ENCODE results near the gene CNN2.

Gene CNN2

DNA sequence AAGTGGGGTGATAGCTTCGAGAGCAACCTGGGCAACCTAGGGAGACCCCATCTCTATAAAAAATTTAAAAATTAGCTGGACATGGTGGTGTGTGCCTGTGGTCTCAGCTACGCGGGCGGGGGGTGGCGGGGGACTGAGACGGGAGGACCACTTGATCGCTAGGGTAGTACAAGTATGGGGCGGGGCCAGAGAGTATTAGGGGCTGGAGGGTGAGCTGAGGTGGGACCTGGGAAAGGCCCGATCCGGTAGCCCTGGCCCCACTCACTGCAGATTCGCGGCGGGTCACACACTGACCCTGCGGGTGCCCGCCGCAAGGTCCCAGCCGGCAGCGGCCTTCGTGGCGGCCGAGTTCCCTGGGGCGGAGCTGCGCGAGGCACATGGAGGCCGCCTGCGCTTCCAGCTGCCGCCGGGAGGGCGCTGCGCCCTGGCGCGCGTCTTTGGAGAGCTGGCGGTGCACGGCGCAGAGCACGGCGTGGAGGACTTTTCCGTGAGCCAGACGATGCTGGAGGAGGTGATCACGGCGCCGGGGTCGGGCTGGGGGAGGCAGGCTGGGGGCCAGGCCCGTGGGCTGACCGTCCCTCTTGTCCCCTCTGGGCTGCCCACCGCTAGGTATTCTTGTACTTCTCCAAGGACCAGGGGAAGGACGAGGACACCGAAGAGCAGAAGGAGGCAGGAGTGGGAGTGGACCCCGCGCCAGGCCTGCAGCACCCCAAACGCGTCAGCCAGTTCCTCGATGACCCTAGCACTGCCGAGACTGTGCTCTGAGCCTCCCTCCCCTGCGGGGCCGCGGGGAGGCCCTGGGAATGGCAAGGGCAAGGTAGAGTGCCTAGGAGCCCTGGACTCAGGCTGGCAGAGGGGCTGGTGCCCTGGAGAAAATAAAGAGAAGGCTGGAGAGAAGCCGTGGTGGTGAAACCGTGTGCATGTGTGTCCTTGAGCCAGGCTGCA lies 38.5 kb downstream of the CNN2 start:
- DNase-seq: peak in 8 of 56 donors; percentile 13 to 35 (median 22)

DNA sequence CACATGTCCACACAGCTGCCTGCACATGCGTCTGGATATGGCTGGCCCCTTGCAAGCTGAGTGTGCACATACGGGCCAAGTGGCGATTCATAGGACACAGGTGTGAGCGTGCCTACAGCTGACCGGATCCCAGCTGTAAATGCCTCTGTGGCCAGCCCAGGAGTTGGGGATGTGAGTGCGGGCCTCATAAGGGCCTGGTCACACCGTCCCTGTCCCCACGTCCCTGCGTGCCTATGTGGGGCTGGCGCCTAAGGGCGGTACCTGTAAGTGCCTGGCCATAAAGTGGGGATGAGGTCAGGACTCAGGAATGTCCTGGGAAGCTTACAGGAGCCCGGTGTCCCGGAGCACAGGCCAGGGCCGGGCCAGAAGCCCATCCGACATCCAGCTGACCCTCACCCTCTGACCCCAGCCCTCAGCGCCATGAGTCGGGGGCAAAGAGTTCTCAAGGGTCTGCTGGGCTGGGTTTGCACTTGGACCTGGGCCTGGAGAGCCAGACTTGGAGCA lies 39.2 kb downstream of the CNN2 start:
- no peak for DNase-seq

DNA sequence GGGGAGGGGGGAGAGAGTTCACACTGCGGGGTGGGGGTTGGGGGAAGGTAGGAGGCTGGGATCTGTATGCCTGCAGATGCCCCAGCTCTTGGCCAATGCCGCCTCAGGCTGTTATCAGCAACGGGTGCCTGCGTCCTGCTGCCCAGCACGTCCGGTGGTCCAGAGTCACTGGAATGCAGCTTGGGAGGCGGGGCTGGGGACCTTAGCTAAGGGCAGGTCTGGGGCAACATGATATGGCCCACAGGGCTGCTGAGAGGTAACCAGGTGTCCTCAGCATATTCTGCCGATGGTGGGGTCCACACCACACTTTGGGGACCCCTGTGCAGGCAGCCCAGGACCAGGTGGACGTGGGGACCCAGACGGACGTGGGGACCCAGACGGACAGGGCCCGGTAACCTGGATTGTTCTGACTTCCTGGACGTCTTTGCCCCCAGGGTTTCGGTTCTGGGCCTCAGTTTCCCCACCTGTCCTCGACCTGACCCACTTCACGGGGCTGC lies 39.9 kb downstream of the CNN2 start:
- no peak for DNase-seq

DNA sequence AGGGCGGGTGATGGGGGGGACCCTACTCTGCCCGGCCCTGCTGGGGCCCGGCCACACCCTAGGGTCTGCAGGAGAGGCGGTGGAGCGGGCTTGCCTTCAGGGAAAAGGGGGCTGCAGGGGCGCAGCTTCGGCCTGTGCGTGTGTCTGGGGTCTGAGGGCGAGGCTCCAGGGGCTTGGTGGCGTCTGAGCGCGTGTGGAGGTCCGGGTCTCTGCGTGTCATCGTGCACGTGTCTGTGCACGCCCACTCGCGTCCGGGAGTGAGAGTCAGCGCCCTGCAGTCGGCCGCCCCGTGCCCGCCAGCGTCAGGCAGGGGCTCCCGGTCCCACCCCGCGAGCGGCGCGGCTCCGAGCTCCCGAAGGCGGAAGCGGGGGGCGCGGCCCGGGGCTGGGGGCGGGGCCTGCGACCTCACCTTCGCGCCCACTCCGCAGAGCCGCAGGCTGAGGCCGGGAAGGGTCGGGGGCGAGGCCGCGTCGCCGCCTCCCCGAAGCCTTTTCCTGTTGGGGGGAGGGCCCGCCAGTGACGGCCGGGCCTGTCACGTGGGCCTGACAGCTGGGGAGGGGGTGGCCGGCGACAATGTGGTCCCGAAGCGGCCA lies 40.4 kb downstream of the CNN2 start, which contains the start of gene ARHGAP45:
TSS of gene ARHGAP45 (plus strand) at position 420 of the 593 bp plus-strand sequence. CDS start 239 bp downstream, outside the sequence.
- DNase-seq: no peak

DNA sequence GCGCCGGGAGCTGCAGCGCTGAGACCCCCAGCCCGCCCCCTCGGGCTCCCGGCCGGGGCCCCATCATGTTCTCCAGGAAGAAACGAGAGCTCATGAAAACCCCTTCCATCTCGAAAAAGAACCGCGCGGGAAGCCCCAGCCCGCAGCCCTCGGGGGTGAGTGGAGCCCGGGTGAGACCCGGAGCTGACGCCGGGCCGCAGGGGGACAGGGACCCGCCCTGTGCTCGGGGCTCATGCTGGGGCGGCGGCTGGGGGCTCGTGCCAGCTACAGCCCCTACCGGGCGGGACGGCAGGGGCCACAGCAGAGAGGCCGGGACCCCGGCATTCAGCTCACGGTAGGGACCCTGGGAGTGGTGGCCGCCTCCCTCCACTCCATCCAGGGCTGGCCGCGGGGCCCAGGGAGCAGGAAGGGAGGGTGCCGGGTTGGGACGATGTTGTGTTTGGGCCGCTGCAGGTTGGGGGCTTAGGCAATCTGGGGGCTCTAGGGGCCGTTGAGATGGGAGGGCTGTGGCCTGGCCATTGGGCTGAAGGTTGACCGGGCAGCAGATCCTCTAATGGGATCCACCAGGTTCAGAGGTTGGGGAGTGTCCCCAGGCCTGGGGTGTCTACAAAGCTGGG lies 41.0 kb downstream of the CNN2 start:
- DNase-seq: no peak

DNA sequence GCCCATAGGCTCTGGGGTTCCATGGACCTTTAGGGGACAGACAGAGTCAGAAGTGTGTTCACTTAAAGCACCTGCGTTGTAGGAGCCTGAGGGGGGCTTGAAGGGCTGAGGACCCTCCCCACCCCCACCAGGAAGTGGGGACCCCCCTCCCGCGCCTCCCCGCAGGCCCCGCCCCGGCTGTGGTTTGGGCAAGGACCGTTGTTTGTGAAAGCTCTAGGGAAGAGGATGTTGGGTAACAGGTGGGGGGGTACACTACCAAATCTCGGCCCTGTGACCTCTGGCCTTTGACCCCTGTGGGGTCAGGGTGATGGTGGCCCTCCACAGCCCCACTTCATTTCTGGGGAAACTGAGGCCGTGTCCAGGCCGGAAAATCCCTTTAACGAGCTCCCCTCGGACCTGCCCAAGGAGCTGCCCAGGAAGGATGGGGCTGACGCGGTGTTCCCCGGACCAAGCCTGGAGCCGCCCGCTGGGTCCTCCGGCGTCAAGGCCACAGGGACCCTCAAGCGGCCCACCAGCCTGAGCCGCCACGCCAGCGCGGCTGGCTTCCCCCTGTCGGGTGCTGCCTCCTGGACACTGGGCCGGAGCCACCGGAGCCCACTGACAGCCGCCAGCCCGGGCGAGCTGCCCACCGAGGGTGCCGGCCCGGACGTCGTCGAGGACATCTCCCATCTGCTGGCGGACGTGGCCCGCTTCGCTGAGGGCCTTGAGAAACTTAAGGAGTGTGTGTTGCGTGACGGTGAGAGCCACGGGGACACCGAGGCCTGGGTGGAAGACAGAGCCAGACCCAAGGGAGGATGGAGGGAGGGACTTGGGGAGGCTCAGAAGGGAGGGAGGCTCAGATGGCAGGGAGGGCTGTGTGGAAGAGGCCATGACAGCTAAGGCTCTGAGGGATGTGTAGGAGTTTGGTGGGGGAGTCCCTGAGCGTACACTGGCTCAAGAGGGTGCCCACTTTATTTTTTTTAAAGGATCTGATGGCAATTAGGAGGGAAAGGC lies 41.9 kb downstream of the CNN2 start:
- DNase-seq: peak in 4 of 56 donors; percentile 8 to 23 (median 16)

DNA sequence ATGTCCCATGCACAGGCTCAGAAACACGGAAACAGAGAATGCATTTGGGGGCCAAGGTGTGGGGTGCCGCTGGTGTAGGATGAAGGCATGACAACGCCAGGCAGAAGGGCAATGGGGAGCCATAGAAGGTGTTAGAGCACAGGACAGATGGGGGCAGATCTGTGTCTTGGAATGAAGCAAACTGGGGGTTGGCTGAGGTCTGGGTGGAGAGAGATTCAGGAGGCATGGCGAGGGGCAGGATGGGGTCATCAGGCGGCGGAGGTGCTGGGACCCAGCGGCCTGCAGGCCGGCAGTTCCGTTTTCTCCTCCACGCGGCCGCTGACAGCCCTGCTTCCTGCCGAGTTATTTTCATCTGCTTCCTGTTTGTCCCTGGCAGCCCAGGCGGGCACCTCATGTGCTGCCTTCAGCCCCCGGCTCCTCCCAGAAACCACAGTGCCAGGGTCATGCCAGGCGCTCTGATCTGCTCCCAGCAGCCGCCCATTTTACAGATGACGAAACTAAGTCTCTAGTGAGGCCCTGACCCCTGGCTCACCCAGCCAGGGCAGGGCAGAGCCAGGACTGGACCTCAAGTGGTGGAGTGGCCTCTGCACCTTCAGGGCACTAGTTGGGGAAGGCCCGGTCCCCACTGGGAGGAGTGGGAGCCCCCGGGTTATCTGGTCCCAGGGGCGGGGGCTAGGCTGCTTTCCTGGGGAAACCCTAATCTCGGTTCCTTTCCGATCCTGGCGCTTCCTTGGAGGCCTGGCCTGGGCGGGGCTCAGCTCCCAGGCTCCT lies 42.8 kb downstream of the CNN2 start:
- DNase-seq: peak in 22 of 56 donors; percentile 4 to 55 (median 24)

DNA sequence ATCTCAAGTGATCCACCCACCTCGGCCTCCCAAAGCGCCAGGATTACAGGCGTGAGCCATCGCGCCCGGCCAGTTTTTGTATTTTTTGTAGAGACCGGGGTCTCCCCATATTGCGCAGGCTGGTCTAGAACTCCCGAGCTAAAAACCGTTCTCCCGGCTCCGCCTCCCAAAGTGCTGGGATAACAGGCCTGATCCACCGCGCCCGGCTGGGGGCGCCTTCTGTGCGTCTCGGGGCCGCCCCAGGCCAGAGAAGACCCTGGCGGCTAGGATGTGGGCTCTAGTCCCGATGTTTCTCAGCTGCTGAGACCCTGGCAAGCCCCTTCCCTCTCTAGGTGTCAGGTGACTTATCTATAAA lies 44.1 kb downstream of the CNN2 start:
- DNase-seq: no peak

DNA sequence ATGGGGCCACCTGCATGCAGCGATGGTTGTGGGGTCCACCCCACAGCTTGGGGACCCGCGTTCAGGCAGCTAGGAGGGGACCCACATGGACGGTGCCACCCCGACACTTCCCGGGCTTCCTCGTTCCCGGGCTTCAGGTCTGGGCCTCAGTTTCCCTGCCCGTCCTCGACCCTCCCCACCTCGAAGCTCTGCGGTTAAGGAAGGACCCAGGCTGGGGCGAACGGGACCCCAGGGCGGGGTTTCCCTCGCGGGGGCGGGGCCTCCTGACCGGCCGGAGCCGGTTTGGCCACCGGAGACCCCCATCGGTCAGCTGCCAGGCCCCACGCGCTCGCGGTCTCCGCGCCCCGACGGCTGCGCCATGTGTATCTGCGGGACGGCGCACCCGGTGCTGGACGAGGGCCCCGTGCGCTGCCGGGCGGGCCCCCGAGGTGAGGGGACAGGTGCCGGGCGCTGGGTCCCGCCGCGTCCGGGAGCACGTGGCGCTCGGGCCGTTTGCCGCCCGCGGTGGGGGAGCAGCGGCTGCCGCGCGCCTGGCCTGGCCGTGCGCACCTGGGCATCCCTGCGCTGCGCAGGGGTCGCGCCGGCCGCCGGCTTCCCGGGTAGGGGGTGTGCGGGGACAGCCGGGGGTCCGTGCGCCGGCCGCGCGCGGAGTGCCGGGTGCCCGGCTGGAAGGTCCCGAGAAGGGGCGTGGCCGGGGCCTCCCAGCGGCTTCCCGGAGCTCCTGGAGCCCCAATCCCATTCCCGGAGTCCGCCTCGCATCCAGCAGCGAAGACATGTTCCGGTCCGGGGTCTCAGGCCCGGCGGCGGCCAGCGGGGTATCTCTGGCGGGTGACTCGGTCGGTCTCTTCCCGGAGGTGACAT lies 44.8 kb downstream of the CNN2 start:
- no peak for DNase-seq

DNA sequence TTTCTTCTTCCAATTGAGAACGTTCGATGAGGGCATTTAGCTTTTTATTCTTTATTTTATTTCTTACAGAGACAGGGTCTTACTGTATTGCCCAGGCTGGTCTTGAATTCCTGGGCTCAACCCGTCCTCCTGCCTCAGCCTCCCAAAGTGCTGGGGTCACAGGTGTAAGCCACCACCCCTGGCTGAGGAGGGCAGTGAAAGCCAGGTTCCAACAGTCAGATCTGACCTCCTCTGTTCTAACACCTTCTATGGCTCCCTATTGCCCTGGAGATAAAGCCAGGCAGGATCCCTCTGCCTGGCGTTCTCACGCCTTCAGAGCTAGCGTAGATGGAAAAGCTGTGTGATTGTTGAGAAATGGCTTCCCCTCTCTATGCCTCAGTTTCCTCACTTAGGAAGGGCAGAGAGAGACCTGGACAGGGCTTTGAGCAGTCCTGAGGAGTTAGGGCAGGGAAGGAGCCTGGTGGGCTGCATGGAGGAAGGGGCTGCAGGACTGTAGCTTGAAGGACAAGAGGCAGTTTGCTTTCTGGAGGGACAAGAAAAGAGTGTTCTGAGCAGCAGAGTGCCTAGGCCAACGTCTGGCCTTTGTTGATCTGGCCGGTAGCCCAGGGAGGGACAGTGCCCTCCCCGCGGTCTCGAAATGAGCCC lies 46.1 kb downstream of the CNN2 start:
- DNase-seq: no peak

DNA sequence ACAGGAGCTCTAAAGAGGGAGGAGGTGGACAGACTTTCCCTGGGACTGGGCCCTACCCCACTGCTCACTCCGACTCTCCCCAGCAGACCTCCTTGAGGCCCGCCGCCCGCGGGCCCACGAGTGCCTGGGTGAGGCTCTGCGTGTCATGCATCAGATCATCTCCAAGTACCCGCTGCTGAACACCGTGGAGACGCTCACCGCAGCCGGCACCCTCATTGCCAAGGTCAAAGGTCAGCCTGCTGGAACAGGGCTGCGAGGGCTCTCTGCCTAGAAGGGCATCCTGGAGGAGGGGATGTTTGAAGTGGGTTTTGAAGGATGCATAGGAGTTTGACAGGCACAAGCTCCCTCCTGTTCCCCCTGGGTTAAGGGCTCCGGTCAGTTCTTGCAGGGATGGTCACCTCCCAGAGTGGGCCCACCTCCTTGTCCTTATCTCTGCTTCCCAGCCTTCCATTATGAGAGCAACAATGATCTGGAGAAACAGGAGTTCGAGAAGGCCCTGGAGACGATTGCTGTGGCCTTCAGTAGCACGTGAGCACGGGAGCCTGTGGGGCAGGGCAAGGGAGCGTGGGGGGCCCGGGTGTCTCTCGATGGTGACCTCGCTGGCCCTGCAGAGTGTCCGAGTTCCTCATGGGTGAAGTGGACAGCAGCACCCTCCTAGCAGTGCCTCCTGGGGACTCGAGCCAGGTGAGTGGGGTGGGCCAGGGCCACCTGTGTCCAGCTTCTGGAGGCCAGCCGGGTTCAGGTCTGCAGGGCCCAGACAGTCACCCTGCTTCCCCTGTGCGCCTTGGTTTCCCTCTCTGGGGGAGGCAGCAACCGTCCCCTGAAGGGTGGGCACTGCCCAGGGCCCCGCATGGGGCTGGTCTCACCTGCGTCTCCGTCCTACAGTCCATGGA lies 46.9 kb downstream of the CNN2 start:
- no peak for DNase-seq

DNA sequence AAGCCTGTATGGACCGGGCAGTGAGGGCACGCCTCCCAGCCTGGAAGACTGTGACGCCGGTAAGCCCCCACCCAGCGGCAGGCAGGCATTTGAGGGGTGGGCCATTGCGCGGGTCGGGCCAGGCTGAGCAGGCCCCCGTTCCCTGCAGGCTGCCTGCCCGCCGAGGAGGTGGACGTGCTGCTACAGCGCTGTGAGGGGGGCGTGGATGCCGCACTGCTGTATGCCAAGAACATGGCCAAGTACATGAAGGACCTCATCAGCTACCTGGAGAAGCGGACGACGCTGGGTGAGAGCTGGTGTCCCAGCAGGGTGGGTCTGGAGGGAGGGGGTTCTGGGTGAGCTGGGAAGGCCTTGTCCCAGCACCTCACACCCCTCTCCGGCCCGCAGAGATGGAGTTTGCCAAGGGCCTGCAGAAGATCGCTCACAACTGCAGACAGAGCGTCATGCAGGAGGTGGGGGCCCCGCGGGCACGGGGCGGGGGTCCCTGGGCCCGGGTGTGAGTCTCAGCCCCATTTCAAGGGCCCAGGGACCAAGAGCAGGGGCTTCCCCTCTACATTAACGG lies 47.6 kb downstream of the CNN2 start:
- no peak for DNase-seq

DNA sequence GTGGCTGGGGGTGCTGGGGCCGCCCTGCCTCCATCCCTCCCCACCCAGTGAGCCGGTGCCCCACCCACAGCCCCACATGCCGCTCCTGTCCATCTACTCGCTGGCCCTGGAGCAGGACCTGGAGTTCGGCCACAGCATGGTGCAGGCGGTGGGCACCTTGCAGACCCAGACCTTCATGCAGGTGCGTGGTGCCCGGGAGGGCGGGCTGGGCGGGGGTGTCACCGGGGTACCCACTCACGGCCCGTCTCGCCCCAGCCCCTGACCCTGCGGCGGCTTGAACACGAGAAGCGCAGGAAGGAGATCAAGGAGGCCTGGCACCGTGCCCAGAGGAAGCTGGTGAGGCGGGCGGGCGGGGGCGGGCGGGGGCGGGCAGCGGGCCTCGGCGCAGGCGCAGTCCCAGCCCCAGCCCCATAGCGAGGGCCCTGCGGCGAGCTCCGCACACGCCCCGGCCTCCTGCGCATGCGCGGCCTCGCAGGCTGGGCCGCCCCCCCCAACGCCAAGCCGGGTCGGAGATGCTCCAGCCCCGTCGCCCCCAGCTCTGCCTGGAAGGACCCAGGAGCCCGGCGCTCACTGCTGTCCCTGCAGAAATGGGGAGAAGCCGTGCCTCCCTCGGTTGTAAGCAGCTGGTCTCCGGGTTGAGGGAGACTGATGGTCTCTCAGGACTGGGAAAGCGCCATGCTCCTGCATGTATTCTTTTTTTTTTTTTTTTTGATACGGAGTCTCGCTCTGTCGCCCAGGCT lies 48.3 kb downstream of the CNN2 start:
- DNase-seq: peak in 17 of 56 donors; percentile 3 to 49 (median 22)

DNA sequence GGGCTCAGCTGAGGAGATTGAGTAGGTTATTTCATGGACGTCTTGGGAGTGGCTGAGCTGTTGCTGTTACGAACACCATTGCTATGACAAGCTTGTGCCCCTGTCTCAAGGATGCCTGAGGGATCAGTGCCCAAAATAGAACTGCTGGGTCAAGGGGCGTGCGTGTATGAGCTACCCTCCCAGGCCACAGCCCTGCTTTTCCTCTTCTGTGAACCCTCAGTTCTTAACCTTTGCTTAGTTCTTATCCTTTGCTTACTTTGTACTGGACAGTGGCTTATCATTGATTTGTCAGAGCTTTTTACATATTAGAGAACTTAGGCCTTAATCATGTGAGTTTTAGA lies 49.6 kb downstream of the CNN2 start:
- DNase-seq: no peak

DNA sequence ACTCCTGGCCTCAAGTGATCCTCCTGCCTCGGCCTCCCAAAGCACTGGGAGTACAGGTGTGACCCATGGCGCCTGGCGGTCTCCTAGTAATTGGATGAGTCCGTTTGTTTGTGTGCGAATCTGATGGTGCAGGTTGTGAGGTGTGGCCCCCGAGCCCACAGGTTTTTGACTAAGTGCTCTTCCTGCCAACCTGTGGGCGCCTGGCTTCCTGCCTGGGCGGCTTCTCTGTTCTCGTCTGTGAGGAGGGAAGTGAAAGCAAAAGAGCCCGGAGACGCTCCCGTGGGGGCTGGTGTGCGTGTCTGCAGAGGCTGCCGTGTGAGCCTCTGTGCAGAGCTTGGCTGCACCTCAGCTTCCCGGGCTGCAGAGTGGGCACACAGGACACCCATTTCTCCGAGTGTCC lies 50.5 kb downstream of the CNN2 start:
- DNase-seq: peak in 15 of 56 donors; percentile 7 to 46 (median 31)

DNA sequence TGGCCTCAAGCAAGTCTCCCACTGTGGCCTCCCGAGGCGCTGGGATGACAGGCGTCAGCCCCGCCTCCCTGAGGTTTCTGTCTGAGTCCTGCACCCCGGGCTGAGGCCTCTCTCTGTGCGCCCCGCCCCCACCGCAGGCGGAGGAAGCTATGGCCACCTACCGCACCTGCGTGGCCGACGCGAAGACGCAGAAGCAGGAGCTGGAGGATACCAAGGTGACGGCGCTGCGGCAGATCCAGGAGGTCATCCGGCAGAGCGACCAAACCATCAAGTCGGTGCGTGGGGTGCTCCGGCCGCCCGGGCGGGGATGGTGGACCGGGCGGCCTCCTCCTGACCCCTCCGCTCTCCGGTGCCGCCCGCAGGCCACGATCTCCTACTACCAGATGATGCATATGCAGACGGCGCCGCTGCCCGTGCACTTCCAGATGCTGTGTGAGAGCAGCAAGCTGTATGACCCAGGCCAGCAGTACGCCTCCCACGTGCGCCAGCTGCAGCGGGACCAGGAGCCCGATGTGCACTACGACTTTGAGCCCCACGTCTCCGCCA lies 53.2 kb downstream of the CNN2 start:
- DNase-seq: no peak

All from amygdala (tissue), 56 donors.